AG09319 (cell line): ENCODE results near the gene ZCCHC14.
A peak's percentile ranks its signal among the peaks of the same experiment; 100 is the strongest.

Source experiments
- DNase-seq: peaks from one replicate; pipeline ENCODE4 v3.0.0-alpha.2; 2010; ENCODE audit warnings: low read depth; ENCODE audit errors: extremely low read depth
- TF ChIP-seq, protein P1 (sequence below): IDR thresholded peaks from 2 replicates; pipeline ENCODE4 v1.5.1; 2011; ENCODE audit warnings: low read depth, mild to moderate bottlenecking, inconsistent platforms, low read length, moderate library complexity

ZCCHC14 gene

DNA sequence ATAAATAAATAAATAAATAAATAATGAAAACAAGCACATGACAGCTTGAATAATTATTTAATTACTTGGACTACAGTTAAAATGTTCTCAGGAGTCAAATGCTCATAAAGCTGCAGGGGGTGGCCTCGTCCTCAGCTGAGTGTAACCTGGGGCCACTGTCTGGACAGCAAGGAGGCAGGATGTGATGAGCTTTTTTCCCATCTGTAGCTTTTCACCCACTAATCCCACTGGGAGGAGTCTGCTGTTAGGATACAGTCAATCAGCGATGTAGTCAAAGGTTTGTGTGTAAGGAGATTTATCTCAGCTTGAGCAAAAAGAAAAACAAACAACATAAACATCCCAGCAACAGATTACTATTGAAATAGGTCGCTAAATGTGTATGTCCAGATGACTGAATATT, 22.5 kb downstream of the ZCCHC14 start:
- TF ChIP-seq, protein P1, sequence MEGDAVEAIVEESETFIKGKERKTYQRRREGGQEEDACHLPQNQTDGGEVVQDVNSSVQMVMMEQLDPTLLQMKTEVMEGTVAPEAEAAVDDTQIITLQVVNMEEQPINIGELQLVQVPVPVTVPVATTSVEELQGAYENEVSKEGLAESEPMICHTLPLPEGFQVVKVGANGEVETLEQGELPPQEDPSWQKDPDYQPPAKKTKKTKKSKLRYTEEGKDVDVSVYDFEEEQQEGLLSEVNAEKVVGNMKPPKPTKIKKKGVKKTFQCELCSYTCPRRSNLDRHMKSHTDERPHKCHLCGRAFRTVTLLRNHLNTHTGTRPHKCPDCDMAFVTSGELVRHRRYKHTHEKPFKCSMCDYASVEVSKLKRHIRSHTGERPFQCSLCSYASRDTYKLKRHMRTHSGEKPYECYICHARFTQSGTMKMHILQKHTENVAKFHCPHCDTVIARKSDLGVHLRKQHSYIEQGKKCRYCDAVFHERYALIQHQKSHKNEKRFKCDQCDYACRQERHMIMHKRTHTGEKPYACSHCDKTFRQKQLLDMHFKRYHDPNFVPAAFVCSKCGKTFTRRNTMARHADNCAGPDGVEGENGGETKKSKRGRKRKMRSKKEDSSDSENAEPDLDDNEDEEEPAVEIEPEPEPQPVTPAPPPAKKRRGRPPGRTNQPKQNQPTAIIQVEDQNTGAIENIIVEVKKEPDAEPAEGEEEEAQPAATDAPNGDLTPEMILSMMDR: no peak
- no peak for DNase-seq

GRCh38 chr16:87469169-87469568, 23.7 kb downstream of the ZCCHC14 start:
- no peak for DNase-seq
- TF ChIP-seq, protein P1: no peak

DNA sequence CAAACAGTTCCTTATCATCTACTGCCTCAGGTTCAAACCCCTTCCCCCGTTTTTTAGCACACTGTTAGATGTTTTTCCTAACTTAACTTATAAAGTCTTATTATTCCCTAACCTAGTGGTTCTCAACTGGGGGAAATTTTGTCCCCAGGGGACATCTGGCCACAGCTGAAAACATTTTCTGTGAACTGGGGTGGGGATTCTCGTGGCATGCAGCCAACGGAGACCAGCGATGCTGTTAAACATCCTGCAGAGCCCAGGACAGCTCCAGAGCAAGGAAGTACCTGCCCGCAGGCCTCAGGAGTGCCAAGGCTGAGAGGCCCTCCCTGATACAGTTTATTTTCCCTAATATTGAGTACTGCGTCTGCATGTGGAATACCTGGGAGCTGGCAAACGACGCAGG, 24.3 kb downstream of the ZCCHC14 start:
- no peak for DNase-seq
- TF ChIP-seq, protein P1: no peak

DNA sequence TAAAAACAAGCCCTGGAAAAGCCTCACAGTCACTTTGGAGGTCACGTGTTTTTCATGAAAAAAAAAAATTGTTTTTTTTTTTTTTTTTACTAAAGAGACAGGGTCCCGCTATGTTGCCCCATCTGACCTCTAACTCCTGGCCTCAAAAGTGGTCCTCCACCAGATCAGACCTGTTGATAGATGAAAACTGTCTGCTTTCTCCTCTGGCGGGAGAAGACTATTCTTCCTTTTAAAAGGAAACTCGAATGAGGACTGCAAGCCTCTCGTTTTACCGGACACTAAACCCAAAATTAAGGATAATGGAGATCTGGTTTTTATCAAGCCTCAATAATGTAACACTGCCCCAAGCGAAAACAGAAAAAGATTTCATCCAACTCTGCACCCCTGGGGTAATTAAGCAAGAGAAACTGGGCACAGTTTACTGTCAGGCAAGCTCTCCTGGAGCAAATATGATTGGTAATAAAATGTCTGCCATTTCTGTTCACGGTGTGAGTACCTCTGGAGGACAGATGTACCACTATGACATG, 25.8 kb downstream of the ZCCHC14 start:
- TF ChIP-seq, protein P1: peak; percentile 12; the same call in 1 of the 2 replicates
- DNase-seq: no peak

DNA sequence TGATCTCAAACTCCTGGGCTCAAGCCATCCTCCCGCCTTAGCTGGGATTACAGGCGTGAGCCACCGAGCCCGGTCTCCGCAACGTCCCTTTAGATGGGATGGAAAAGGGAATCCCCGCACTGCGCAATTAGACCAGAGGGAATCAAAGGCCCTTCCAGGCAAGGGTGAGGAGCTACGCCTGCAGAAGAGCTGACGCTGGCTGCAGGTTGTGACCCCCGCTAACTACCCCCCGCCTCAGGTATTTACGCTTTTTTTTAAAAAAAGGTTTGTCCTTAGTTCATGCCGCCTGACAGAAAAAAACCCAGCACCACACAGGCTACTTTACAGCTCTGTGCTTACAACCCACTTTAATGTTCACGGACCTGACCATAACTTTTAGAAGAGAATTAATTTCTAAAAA, 26.9 kb downstream of the ZCCHC14 start:
- TF ChIP-seq, protein P1: no peak
- no peak for DNase-seq

DNA sequence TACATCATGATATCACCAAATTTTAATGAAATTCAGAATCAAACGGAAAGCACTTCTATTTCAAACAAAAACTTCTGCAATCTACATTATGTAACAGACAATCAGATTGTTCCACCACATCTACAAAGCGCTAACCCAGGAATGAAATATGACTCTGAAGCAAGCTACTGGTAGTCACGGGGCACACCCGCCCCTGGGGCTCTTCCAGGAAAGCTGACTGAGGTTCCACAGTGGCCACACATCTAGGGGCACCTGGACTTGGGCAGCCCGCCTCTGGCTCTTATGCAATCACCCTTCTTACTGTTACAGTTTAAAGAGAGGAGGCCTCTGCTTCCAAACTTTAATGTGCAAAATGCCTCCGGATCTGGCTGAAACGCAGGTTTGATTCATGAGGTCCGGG, 27.5 kb downstream of the ZCCHC14 start:
- peak; percentile 80 for DNase-seq
- TF ChIP-seq, protein P1: no peak

- DNase-seq: peak; percentile 77
Observed at GRCh38 chr16:87464691-87465300, 28.0 kb downstream of the ZCCHC14 start.

More at GRCh38 chr16:87464691-87465300, 28.0 kb downstream of the ZCCHC14 start:
- TF ChIP-seq, protein P1: no peak
